IMR-90 (cell line): ENCODE results near the gene SLC9A7. TPM values are rescaled to one million over a fixed set of nuclear protein-coding genes. Genes with fewer than 3 reads are reported as not detected.

Source experiments
- ATAC-seq: fragments of 200-7000 bp; cut with Tn5 transposase; 2 replicates; pipeline ENCODE4 v1.9.1; 2020; ENCODE audit warnings: low read depth, mild to moderate bottlenecking, moderate library complexity
- BruUV-seq: library from RNA; stranded (reverse); fragments of 400-500 nt; replicated peaks from 2 replicates; lab custom pipeline; 2021; lab: Mats Ljungman, UMichigan
- CTCF ChIA-PET: fragments of 300-600 bp; formaldehyde crosslinking; extraction: SDS; loops from one replicate; lab custom pipeline; 2021; ENCODE audit warnings: antibody characterized with exemption; lab: Yijun Ruan, JAX
- POLR2A ChIA-PET: fragments of 300-600 bp; sonication (Branson Sonifier 250); formaldehyde crosslinking; loops from one replicate; lab custom pipeline; 2022; ENCODE audit warnings: antibody characterized with exemption; ENCODE audit not compliant: unreplicated experiment; lab: Charles Lee
- DNase-seq: peaks from one replicate; pipeline ENCODE4 v3.0.0; 2013
- H2AFZ ChIP-seq: replicated peaks from 2 replicates; pipeline ENCODE3; 2013; ENCODE audit warnings: low read length, mild to moderate bottlenecking; ENCODE audit not compliant: poor library complexity
- H2AK5ac ChIP-seq: 2 replicates; pipeline ENCODE4 v1.6.1; 2013; ENCODE audit warnings: low read depth, low read length, inconsistent platforms
- H2AK9ac ChIP-seq: replicated peaks from 2 replicates; pipeline ENCODE3; 2013; ENCODE audit warnings: mild to moderate bottlenecking, low read depth, low read length, moderate library complexity; ENCODE audit not compliant: poor library complexity
- H2BK120ac ChIP-seq: 2 replicates; pipeline ENCODE4 v1.6.1; 2013; ENCODE audit warnings: low read depth, low read length, inconsistent platforms
- H2BK15ac ChIP-seq: 3 replicates; pipeline ENCODE4 v1.6.1; 2013; ENCODE audit warnings: low read depth, low read length, inconsistent platforms
- H2BK20ac ChIP-seq: 2 replicates; pipeline ENCODE4 v1.6.1; 2013; ENCODE audit warnings: low read depth, mild to moderate bottlenecking, inconsistent platforms, low read length, moderate library complexity
- H2BK5ac ChIP-seq: 2 replicates; pipeline ENCODE4 v1.6.1; 2013; ENCODE audit warnings: mild to moderate bottlenecking, low read depth, low read length, inconsistent platforms; ENCODE audit not compliant: poor library complexity, severe bottlenecking
- H3K14ac ChIP-seq: replicated peaks from 2 replicates; pipeline ENCODE4 v1.6.1; 2013; ENCODE audit warnings: low read depth, low read length, inconsistent platforms
- H3K18ac ChIP-seq: 2 replicates; pipeline ENCODE4 v1.6.1; 2013; ENCODE audit warnings: low read depth, low read length, control low read depth
- H3K23ac ChIP-seq: 2 replicates; pipeline ENCODE4 v1.6.1; 2013; ENCODE audit warnings: low read depth, low read length, inconsistent platforms
- H3K27ac ChIP-seq: 2 replicates; pipeline ENCODE4 v1.5.1; 2013; ENCODE audit warnings: mild to moderate bottlenecking, control low read depth, low read length; ENCODE audit not compliant: insufficient read depth
- H3K27me3 ChIP-seq: 2 replicates; pipeline ENCODE4 v1.6.1; 2013; ENCODE audit warnings: low read length; ENCODE audit not compliant: control insufficient read depth, insufficient read depth
- H3K36me3 ChIP-seq: 2 replicates; pipeline ENCODE4 v1.6.1; 2013; ENCODE audit warnings: low read length, mixed read lengths; ENCODE audit not compliant: control insufficient read depth, insufficient read depth
- H3K4ac ChIP-seq: 2 replicates; pipeline ENCODE4 v1.6.1; 2013; ENCODE audit warnings: low read depth, low read length, inconsistent platforms
- H3K4me1 ChIP-seq: 2 replicates; pipeline ENCODE4 v1.6.1; 2013; ENCODE audit warnings: low read length, mixed read lengths; ENCODE audit not compliant: control insufficient read depth, insufficient read depth
- H3K4me2 ChIP-seq: 2 replicates; pipeline ENCODE4 v1.6.1; 2013; ENCODE audit warnings: low read depth, mild to moderate bottlenecking, control low read depth, low read length, moderate library complexity
- H3K4me3 ChIP-seq: 2 replicates; pipeline ENCODE4 v1.5.1; 2013; ENCODE audit warnings: low read depth, mild to moderate bottlenecking, control low read depth, low read length, moderate library complexity; ENCODE audit not compliant: insufficient read depth
- H3K56ac ChIP-seq: 2 replicates; pipeline ENCODE4 v1.6.1; 2013; ENCODE audit warnings: low read length, inconsistent platforms; ENCODE audit not compliant: insufficient read depth; ENCODE audit errors: extremely low read depth
- H3K79me1 ChIP-seq, 2 experiments: 2 replicates each; pipeline ENCODE4 v1.6.1; 2013; ENCODE audit warnings: low read length in 2 of 2, inconsistent platforms in 1 of 2, low read depth in 1 of 2
- H3K9ac ChIP-seq: 2 replicates; pipeline ENCODE4 v1.6.1; 2013; ENCODE audit warnings: low read depth, low read length, control low read depth
- H3K9me1 ChIP-seq: 2 replicates; pipeline ENCODE4 v1.6.1; 2013; ENCODE audit warnings: low read length, inconsistent platforms; ENCODE audit not compliant: insufficient read depth
- H3K9me3 ChIP-seq: 2 replicates; pipeline ENCODE4 v1.6.1; 2013; ENCODE audit warnings: low read length; ENCODE audit not compliant: control insufficient read depth, insufficient read depth
- H4K20me1 ChIP-seq: 2 replicates; pipeline ENCODE4 v1.6.1; 2013; ENCODE audit warnings: low read length, inconsistent platforms; ENCODE audit not compliant: insufficient read depth
- H4K5ac ChIP-seq: 2 replicates; pipeline ENCODE4 v1.6.1; 2013; ENCODE audit warnings: mild to moderate bottlenecking, low read depth, low read length, control low read depth
- H4K8ac ChIP-seq, 2 experiments: 2 replicates each; pipeline ENCODE4 v1.6.1; 2013; ENCODE audit warnings: low read depth in 2 of 2, low read length in 2 of 2, control low read depth in 1 of 2, inconsistent platforms in 1 of 2
- H4K91ac ChIP-seq: 2 replicates; pipeline ENCODE4 v1.6.1; 2013; ENCODE audit warnings: low read depth, low read length, inconsistent platforms; ENCODE audit not compliant: insufficient read depth
- BHLHE40 ChIP-seq: fragments of 150-350 bp; IDR thresholded peaks from 2 replicates; pipeline ENCODE4 v1.6.1; 2016; ENCODE audit warnings: mild to moderate bottlenecking, low read depth, low read length
- CEBPB ChIP-seq: IDR thresholded peaks from 2 replicates; pipeline ENCODE4 v1.6.1; 2012; ENCODE audit warnings: low read depth, low read length, improper control_type of control experiment
- CHD1 ChIP-seq: IDR thresholded peaks from 2 replicates; pipeline ENCODE4 v1.6.1; 2012; ENCODE audit warnings: low read depth, low read length, improper control_type of control experiment
- ELK1 ChIP-seq: fragments of 150-350 bp; IDR thresholded peaks from 2 replicates; pipeline ENCODE4 v1.6.1; 2016; ENCODE audit warnings: low read depth, mild to moderate bottlenecking, low read length, moderate library complexity, borderline replicate concordance
- MAFK ChIP-seq: IDR thresholded peaks from 2 replicates; pipeline ENCODE4 v1.6.1; 2012; ENCODE audit warnings: low read depth, low read length, improper control_type of control experiment
- MAZ ChIP-seq: IDR thresholded peaks from 2 replicates; pipeline ENCODE4 v1.6.1; 2012; ENCODE audit warnings: low read depth, mild to moderate bottlenecking, low read length, improper control_type of control experiment, moderate library complexity, borderline replicate concordance
- MXI1 ChIP-seq: IDR thresholded peaks from 2 replicates; pipeline ENCODE4 v1.6.1; 2012; ENCODE audit warnings: low read depth, mild to moderate bottlenecking, low read length, moderate library complexity, borderline replicate concordance
- POLR2A ChIP-seq: IDR thresholded peaks from 2 replicates; pipeline ENCODE4 v1.6.1; 2012; ENCODE audit warnings: mild to moderate bottlenecking, low read depth, low read length
- RAD21 ChIP-seq: IDR thresholded peaks from 2 replicates; pipeline ENCODE4 v1.6.1; 2012; ENCODE audit warnings: low read length, improper control_type of control experiment
- RFX5 ChIP-seq: IDR thresholded peaks from 2 replicates; pipeline ENCODE4 v1.8.0; 2012; ENCODE audit warnings: low read depth, mild to moderate bottlenecking, low read length, moderate library complexity
- SMC3 ChIP-seq: fragments of 150-350 bp; IDR thresholded peaks from 2 replicates; pipeline ENCODE4 v1.6.1; 2016; ENCODE audit warnings: low read depth, mild to moderate bottlenecking, antibody characterized with exemption, low read length, moderate library complexity
- WGBS, 2 experiments: methylation state at CpG; one replicate each; pipeline versions ENCODE4 v1.1.5 to v1.1.7; 2013; ENCODE audit warnings: missing lambda C conversion rate in 2 of 2; ENCODE audit not compliant: insufficient read length in 1 of 2; ENCODE audit errors: extremely low coverage in 2 of 2; 5-methylcytosine and 5-hydroxymethylcytosine counted together
- dilution Hi-C: fragments of 300-500 bp; cut with HindIII; formaldehyde crosslinking; loops from one replicate; pipeline ENCODE4 v1.14.3; 2018; ENCODE audit warnings: low sequenced_read_pairs; ENCODE audit not compliant: unreplicated experiment
- in situ Hi-C: fragments of 300-500 bp; cut with MboI; formaldehyde crosslinking; loops from 3 replicates; pipeline ENCODE4 v1.14.3; 2019; ENCODE audit warnings: low sequenced_read_pairs, inconsistent platforms, mixed read lengths
- intact Hi-C: fragments of 100-400 bp; cut with micrococcal nuclease; formaldehyde crosslinking; loops from 2 replicates; pipeline ENCODE4 v1.10.0; 2022
- polyA plus RNA-seq, 3 experiments: library from polyadenylated mRNA; depleted of rRNA; stranded (reverse); fragments of >200 nt; gene quantifications; 2 replicates each; pipeline ENCODE4 v1.2.3, GENCODE V29; 2012; ENCODE audit warnings: low replicate concordance in 1 of 3
- total RNA-seq: library from RNA; depleted of rRNA; stranded (reverse); fragments of >200 nt; gene quantifications from 2 replicates; pipeline ENCODE4 v1.2.3, GENCODE V29; 2012

Gene SLC9A7
- total and polyA plus RNA-seq, 2 of the 4 experiments (the other 2 are of a cell fraction), result 14.4 to 76.4 TPM

- BruUV-seq, result no TSS peak
- no peak overlapping the region for H3K4ac ChIP-seq
- H3K9me3 ChIP-seq, result no peaks in the 10 kb centered on the region
- no peak overlapping the region for H3K4me2 ChIP-seq
- H2BK15ac ChIP-seq, result no peak overlapping the region
- DNase-seq (no peak), ATAC-seq (no peak)
- H3K14ac ChIP-seq, result no peak overlapping the region
- no peak overlapping the region for H3K4me3 ChIP-seq
- H2AK5ac ChIP-seq, result no peak overlapping the region
- no peak overlapping the region for H4K91ac ChIP-seq
- H3K9ac ChIP-seq, result no peak overlapping the region
- 100% methylated on average over 2 of the region's 10 CpGs; no CpG with 5 or more reads in 1 of the 2 experiments for WGBS, 2 experiments
- no peak overlapping the region for H2AK9ac ChIP-seq
- H2BK5ac ChIP-seq, result no peak overlapping the region
- TF ChIP-seq RAD21 (no peak), MXI1 (no peak), SMC3 (no peak), CHD1 (no peak), POLR2A (no peak), CEBPB (no peak), MAFK (no peak), MAZ (no peak), ELK1 (no peak), BHLHE40 (no peak), RFX5 (no peak)
- no peaks in the 10 kb centered on the region for H3K4me1 ChIP-seq
- no peak overlapping the region for H3K27ac ChIP-seq
- H4K20me1 ChIP-seq, result no peaks in the 10 kb centered on the region
- H3K56ac ChIP-seq, result no peak overlapping the region
- H3K79me1 ChIP-seq, result no peaks in the 10 kb centered on the region; a peak in 1 of 4 replicates
- intact Hi-C loops (no loop called here), in situ Hi-C loops (no loop called here), dilution Hi-C loops (no loop called here)
- POLR2A ChIA-PET, result no interaction called here
- no peak overlapping the region for H4K8ac ChIP-seq
- H3K18ac ChIP-seq, result no peak overlapping the region
- H4K5ac ChIP-seq, result no peak overlapping the region
- H3K23ac ChIP-seq, result no peak overlapping the region
- no peak overlapping the region for H2BK20ac ChIP-seq
- H2BK120ac ChIP-seq, result no peak overlapping the region
- no peaks in the 10 kb centered on the region for H3K36me3 ChIP-seq
- H3K27me3 ChIP-seq, result peaks cover 3% of the 10 kb centered on the region; the same call in 1 of the 2 replicates
- H2AFZ ChIP-seq, result no peak overlapping the region
- peaks cover 3% of the 10 kb centered on the region; the same call in 1 of the 2 replicates for H3K9me1 ChIP-seq
- CTCF ChIA-PET, result no interaction called here
These were observed 82.2 kb downstream of the SLC9A7 start for GRCh38 chrX:46676399-46677356.
